ENCODE measurements around the gene HES3.

DNA sequence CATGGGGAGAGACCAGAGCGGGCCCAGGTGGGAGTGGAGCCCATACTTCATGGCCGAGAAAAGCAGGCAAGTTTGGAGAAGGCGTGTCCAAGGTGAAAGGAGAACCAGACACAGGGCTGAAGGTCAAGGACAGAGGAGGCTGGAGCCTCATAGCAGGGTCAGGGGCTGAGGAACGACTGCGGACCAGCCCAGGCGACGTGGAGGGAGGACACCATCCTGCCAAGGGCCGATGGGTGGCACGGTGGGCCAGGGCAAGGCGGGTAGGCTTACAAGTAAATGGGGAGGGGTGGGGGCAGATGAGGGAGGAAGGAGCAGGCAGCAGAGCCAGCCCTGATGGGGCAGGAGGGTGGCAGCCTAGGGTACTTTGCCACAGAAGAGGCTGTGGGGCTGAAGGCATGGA, 35.1 kb downstream of the HES3 start:
- no peak for TF ChIP-seq EZH2 (optimal IDR thresholded peaks at IDR 0.05; ENCODE audit: low read depth, low read length)
- TF ChIP-seq, protein P1, sequence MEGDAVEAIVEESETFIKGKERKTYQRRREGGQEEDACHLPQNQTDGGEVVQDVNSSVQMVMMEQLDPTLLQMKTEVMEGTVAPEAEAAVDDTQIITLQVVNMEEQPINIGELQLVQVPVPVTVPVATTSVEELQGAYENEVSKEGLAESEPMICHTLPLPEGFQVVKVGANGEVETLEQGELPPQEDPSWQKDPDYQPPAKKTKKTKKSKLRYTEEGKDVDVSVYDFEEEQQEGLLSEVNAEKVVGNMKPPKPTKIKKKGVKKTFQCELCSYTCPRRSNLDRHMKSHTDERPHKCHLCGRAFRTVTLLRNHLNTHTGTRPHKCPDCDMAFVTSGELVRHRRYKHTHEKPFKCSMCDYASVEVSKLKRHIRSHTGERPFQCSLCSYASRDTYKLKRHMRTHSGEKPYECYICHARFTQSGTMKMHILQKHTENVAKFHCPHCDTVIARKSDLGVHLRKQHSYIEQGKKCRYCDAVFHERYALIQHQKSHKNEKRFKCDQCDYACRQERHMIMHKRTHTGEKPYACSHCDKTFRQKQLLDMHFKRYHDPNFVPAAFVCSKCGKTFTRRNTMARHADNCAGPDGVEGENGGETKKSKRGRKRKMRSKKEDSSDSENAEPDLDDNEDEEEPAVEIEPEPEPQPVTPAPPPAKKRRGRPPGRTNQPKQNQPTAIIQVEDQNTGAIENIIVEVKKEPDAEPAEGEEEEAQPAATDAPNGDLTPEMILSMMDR (IDR thresholded peaks at IDR 0.05; ENCODE audit: low read length) = no peak
